H54 (cell line): Measurements from ENCODE around the gene TEPSIN.

Experiments
- DNase-seq: peaks from one replicate; pipeline ENCODE4 v3.0.0; 2011; ENCODE audit warnings: low spot score, mixed read lengths; ENCODE audit not compliant: insufficient read length
- FAIRE-seq: peaks from 3 replicates; lab custom pipeline; 2011; peaks lifted over from hg19 to GRCh38; lab: Jason Lieb, UNC
- POLR2A ChIP-seq: IDR thresholded peaks from 2 replicates; pipeline ENCODE4 v1.6.1; 2011; ENCODE audit warnings: low read depth, mild to moderate bottlenecking, low read length

Gene TEPSIN

GRCh38 chr17:81241648-81242420 is 3.0 kb upstream of the TEPSIN start:
- TF ChIP-seq POLR2A: no peak
- no peak for FAIRE-seq
- peak; percentile 62 for DNase-seq

DNA sequence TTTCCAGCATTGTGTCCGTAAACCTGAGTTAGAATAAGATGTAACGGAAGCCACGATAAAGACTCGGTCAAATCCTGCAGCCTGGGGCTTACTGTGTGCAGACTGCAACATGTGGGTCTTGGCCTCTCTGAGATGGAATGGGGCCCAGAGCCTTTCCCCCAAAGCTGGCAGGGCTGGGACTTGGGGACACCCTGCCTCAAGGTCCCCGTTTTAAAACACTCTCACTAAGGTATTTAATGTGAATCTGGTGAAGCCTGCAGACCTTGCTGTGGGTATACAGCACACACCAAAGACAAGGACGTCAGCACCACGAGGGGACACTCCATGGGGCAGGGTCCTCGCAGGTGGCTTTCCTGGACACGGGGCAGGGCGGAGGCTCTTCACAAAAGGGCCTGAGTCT is 2.3 kb upstream of the TEPSIN start:
- DNase-seq (no peak), FAIRE-seq (no peak)
- no peak for TF ChIP-seq POLR2A

- DNase-seq (no peak), FAIRE-seq (no peak)
- TF ChIP-seq POLR2A: no peak
These were observed 1.9 kb upstream of the TEPSIN start for GRCh38 chr17:81240761-81241160.

DNA sequence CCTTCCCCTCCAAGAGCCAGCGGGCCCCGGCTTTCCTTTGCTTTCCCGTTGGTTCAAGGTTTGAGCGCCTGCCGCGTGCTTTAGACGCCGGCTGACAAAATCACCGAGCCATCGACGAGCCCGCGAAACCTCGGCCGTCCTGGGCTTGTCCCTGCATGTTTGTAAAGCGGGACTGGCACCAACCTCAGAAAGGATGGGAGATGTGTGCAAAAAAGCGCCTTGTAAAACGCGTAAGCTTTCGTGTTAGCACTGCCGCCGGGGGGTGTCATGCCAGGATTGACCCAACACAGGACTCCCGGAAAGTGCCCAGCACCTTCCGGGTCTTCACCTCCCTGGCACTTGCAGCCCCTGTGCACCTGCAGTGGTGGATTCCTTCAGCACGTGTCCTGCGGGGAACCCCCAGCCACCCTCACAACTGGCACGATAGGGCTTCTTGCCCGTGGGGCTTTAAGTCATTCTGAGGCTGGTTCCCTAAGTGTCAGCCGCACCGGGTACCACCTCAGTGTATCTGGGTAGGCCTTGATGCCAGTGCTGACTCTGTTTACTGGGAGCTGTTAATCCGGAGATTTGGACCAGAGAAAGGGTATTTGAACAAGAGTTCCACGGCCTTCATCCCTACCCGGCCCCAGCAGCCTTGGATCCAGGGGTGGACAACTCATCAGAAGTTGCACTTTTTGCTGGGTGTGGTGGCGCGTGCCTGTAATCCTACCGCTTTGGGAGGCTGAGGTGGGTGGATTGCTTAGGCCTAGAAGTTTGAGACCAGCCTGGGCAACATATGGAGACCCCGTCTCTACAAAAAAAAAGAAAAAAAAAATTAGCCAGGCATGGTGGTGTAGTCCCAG is 1.1 kb upstream of the TEPSIN start:
- FAIRE-seq (no peak), DNase-seq (no peak)

GRCh38 chr17:81238490-81238814 is 403 bp downstream of the TEPSIN start:
- TF ChIP-seq POLR2A: no peak
- no peak for DNase-seq
- no peak for FAIRE-seq

More for the DNA sequence above, 1.1 kb upstream of the TEPSIN start:
- TF ChIP-seq POLR2A: no peak; the same call in 1 of the 2 replicates

- FAIRE-seq (no peak), DNase-seq (no peak)
- no peak for TF ChIP-seq POLR2A
These were observed 1.0 kb downstream of the TEPSIN start for GRCh38 chr17:81237591-81238489.

- no peak for FAIRE-seq
- DNase-seq: no peak
- no peak for TF ChIP-seq POLR2A
These were observed 2.1 kb downstream of the TEPSIN start for GRCh38 chr17:81236784-81237183.

- no peak for TF ChIP-seq POLR2A
- DNase-seq: no peak
- no peak for FAIRE-seq
These were observed 2.8 kb downstream of the TEPSIN start for GRCh38 chr17:81235822-81236740.

DNA sequence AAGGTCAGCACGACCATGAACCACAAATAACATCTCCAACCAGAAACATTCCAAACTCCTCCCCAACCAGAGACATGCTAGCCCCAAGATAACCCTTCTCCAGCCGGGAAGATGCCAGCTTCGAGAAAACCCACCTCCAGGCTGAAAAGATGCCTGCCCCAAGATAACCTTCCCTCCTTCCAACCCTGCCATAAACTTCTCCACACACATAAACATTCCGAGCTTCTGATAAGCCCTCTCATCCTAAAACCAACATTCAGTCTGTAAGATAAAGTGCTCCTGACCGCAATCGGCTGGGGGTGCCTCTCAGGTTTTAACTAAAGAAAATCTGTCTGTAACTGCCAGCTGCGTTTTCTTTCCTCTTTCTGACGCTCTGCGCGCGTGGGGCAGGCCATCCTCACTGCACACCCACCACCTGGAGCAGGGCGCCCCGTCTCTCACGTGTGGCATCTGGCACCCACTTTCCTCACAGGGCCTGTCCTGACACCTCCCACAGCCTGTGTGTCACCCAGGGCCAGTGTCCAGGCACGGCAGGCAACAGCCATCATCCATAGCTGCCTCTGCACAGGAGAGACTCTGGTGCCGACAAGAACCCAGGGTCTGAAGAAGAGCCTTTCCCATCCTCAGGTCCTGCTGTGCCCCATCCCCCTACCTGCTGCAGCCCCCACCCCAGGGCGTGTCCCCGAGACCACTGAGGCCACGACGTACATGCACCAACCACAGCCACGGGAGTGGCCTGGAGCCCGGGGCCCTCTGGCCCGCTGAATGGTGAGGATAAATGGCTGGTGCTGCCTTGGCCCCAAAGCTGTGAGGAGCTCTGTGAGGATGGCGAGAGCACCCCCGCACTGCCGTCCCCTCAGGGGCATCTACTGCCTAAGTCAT is 3.7 kb downstream of the TEPSIN start:
- DNase-seq (no peak), FAIRE-seq (no peak)
- no peak for TF ChIP-seq POLR2A

GRCh38 chr17:81234506-81234855 is 4.4 kb downstream of the TEPSIN start:
- no peak for TF ChIP-seq POLR2A
- no peak for DNase-seq
- no peak for FAIRE-seq

GRCh38 chr17:81233811-81234505 is 4.9 kb downstream of the TEPSIN start:
- no peak for TF ChIP-seq POLR2A
- FAIRE-seq: no peak

More at GRCh38 chr17:81233811-81234505, 4.9 kb downstream of the TEPSIN start:
- DNase-seq: no peak
